Karpas-422 (cell line): ENCODE measurements around the gene CST7. TPM values are rescaled to one million over a fixed set of nuclear protein-coding genes. Genes with fewer than 3 reads are reported as not detected.

ENCODE experiments used
- DNase-seq: peaks from one replicate; pipeline ENCODE4 v3.0.0-alpha.2; 2015
- H2AFZ ChIP-seq: fragments of 200-600 bp; sonication (generic); 2 replicates; pipeline ENCODE4 v1.6.1; 2014; ENCODE audit warnings: antibody characterized with exemption, low read length, mixed read lengths
- H3K27ac ChIP-seq: fragments of 200-600 bp; sonication (generic); 2 replicates; pipeline ENCODE4 v1.5.1; 2014; ENCODE audit warnings: mild to moderate bottlenecking, low read length, moderate library complexity
- H3K27me3 ChIP-seq: fragments of 200-600 bp; sonication (generic); 2 replicates; pipeline ENCODE4 v1.6.1; 2014; ENCODE audit warnings: low read length, mixed read lengths
- H3K36me3 ChIP-seq: fragments of 200-600 bp; sonication (generic); 2 replicates; pipeline ENCODE4 v1.6.1; 2014; ENCODE audit warnings: low read length, mixed read lengths; ENCODE audit not compliant: insufficient read depth
- H3K4me1 ChIP-seq: fragments of 200-600 bp; sonication (generic); 2 replicates; pipeline ENCODE4 v1.6.1; 2014; ENCODE audit warnings: mild to moderate bottlenecking, low read length, mixed read lengths
- H3K4me2 ChIP-seq: fragments of 200-600 bp; sonication (generic); 2 replicates; pipeline ENCODE4 v1.6.1; 2014; ENCODE audit warnings: low read length, low read depth, mild to moderate bottlenecking; ENCODE audit not compliant: poor library complexity, severe bottlenecking
- H3K4me3 ChIP-seq: fragments of 200-600 bp; sonication (generic); 2 replicates; pipeline ENCODE4 v1.5.1; 2014; ENCODE audit warnings: mild to moderate bottlenecking, antibody characterized with exemption, low read length, mixed read lengths
- H3K79me2 ChIP-seq: fragments of 200-600 bp; sonication (generic); 2 replicates; pipeline ENCODE4 v1.6.1; 2014; ENCODE audit warnings: mild to moderate bottlenecking, low read length, mixed read lengths
- H3K9ac ChIP-seq: fragments of 200-600 bp; sonication (generic); 2 replicates; pipeline ENCODE4 v1.6.0; 2014; ENCODE audit warnings: low read length
- H3K9me2 ChIP-seq: fragments of 200-600 bp; sonication (generic), shearing (Covaris generic); replicated peaks from 2 replicates; pipeline ENCODE4 v1.6.0; 2014; ENCODE audit warnings: mild to moderate bottlenecking, low read length, moderate library complexity; ENCODE audit not compliant: insufficient read depth
- H3K9me3 ChIP-seq: fragments of 300-700, 200-600 bp; sonication (generic); 2 replicates; pipeline ENCODE4 v1.6.1; 2014; ENCODE audit warnings: low read length, mixed read lengths
- H4K20me1 ChIP-seq: fragments of 200-600 bp; sonication (generic); 2 replicates; pipeline ENCODE4 v1.6.1; 2014; ENCODE audit warnings: mild to moderate bottlenecking, antibody characterized with exemption, low read length, low read depth; ENCODE audit not compliant: insufficient read depth
- total RNA-seq: library from RNA; depleted of rRNA; stranded (reverse); fragments of >200 nt; shearing (Covaris generic); gene quantifications from 2 replicates; pipeline ENCODE4 v1.2.3, GENCODE V29; 2014; ENCODE audit warnings: low replicate concordance

Gene CST7
- total RNA-seq, 1 experiment from 2014 or later, result not detected

DNA sequence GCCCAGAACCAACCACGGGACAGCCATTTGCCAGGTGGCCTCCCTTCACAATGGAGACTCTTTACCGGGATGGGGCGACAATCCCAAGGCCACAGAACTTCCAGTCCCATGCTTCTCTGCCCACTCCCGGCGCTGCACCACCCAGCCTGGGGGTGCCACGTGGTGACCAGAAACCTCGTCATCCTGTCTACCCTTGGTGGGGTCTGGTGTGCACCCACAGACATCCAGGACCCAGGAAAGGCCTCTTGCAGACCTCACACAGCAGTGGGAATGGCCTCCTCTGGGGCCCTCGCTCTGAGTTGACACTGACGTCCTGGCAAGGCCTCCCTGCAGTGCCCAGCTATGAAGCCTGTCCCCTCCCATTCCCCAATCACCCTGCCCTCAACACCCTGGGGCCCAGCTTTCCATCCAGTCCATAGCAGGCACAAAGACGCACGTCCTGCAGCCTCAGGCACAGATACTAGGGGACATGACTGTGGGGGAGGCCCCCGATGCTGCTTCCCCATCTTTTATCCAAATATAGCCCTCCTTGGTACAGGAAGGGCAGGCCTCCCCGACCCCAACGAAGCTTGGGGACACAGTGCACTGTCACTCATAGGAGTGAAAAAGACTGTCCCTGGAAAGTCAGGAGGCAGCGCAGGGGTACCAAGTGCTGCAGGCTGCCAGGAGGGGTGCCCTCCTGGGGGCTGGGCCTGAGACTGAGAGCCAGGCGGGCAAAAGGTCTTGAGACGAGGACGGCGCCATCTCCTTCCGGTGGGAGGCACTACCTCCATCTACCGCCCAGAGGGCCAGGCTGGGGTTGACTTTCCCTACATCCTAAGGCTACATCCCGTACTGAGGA lies 7.2 kb downstream of the CST7 start:
- Histone ChIP-seq H3K27ac (no peak overlapping the region), H3K4me1 (no peaks in the 10 kb centered on the region), H3K27me3 (no peaks in the 10 kb centered on the region), H2AFZ (no peak overlapping the region), H3K9me2 (no peaks in the 10 kb centered on the region), H3K4me3 (no peak overlapping the region), H3K79me2 (no peaks in the 10 kb centered on the region), H4K20me1 (no peaks in the 10 kb centered on the region), H3K9me3 (no peaks in the 10 kb centered on the region), H3K4me2 (no peak overlapping the region), H3K9ac (no peak overlapping the region), H3K36me3 (no peaks in the 10 kb centered on the region)
- no peak for DNase-seq

DNA sequence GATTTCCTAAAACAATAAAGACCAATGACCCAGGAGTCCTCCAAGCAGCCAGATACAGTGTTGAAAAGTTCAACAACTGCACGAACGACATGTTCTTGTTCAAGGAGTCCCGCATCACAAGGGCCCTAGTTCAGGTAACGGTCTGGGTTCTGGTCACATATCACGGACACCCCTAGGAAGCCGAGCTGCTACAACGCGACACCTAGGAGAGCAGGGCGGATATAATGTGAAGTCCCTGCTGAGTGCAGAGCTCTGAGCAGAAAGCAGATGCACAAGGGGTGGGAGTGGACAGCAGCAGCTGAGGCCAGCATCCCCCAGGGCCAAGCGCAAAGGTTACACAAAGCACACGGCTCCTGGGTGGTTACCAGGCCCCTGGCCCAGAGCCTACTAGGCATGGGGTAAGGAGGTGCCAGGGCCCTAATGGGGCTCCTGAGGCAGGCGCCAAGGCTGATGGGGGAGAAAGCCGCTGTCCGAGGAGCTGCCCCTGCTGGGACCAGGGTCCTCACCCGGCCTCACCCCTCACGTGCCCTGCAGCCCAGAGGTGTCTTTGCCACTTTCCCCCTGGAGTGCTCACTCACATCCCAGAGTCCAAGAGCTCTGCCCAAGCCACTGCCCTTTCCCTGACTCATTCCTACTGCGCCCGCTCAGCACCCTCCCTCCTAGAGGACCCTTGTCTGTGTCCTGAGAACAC lies 8.4 kb downstream of the CST7 start:
- Histone ChIP-seq H3K9me3 (no peaks in the 10 kb centered on the region), H3K79me2 (no peaks in the 10 kb centered on the region), H3K4me1 (no peaks in the 10 kb centered on the region), H2AFZ (no peak overlapping the region), H3K4me3 (no peak overlapping the region), H3K9me2 (no peaks in the 10 kb centered on the region), H3K9ac (no peak overlapping the region), H3K4me2 (no peak overlapping the region), H3K27ac (no peak overlapping the region), H3K36me3 (no peaks in the 10 kb centered on the region), H4K20me1 (no peaks in the 10 kb centered on the region), H3K27me3 (no peaks in the 10 kb centered on the region)
- no peak for DNase-seq

DNA sequence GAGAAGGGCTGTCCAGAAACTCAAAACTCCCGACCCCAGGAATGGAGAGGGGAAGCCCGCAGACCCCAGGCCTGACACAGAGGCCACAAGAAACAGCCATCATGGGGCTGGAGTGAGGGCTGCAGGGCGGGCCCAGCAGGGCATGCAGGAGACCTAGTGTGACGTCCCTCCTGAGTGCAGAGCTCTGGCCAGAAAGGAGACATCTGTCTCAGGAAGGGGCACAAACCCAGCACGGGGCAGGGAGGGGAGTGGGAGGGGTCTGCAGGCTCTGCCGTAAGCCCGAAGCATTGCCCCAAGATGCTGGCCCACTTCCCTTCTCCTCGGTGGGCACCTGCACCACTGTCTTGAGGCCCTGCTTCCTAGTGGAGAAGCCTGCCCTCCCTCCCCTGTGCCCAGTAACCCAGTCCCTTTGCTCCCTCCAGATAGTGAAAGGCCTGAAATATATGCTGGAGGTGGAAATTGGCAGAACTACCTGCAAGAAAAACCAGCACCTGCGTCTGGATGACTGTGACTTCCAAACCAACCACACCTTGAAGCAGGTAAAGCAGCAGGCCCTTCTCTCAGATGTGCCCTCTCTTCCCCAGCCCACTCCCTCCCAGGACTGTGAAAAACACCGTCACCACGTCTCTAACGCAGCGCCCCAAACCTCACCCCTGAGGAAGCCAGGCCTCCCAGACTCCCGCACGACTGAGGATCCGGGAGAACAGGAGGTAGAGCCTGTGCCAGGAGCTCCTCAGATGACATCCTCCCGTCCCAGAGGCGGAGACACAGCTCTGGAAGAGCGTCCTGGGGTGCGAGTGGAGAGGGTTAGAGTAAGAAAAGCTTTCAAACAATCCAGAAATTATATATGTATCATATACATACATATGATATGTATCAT lies 9.7 kb downstream of the CST7 start:
- no peaks in the 10 kb centered on the region for H3K4me1 ChIP-seq
- H3K9ac ChIP-seq, result no peak overlapping the region
- H3K4me2 ChIP-seq, result no peak overlapping the region
- no peak overlapping the region for H3K4me3 ChIP-seq
- no peaks in the 10 kb centered on the region for H3K27me3 ChIP-seq
- H3K27ac ChIP-seq, result no peak overlapping the region
- no peaks in the 10 kb centered on the region for H4K20me1 ChIP-seq
- H3K36me3 ChIP-seq, result peaks cover 3% of the 10 kb centered on the region; the same call in 1 of the 2 replicates
- no peaks in the 10 kb centered on the region for H3K79me2 ChIP-seq
- no peak for DNase-seq
- no peak overlapping the region for H2AFZ ChIP-seq
- H3K9me3 ChIP-seq, result no peaks in the 10 kb centered on the region
- no peaks in the 10 kb centered on the region for H3K9me2 ChIP-seq

DNA sequence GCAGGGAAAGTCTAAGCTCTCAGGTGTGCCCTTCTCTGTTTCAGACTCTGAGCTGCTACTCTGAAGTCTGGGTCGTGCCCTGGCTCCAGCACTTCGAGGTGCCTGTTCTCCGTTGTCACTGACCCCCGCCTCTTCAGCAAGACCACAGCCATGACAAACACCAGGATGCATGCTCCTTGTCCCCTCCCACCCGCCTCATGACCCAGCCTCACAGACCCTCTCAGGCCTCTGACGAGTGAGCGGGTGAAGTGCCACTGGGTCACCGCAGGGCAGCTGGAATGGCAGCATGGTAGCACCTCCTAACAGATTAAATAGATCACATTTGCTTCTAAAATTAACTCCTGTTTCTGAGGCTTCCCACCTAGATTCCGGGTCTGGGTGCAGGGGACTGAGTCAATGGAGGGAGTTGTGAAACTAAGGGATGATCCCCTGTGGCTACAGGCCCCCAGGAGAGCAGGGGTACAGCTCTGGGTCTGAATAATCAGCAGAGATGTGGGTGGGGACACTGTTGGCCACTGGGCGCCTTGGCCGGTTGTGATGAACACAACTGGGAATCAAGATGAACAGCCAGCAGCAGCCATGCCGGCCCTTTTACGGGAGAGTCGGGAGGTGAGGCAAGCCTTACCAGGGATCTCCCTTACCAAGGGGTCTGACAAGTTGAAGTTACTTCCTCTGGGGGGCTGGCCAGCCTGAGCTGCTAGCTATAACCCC lies 10.7 kb downstream of the CST7 start:
- no peak overlapping the region for H3K27ac ChIP-seq
- H3K27me3 ChIP-seq, result no peaks in the 10 kb centered on the region
- no peaks in the 10 kb centered on the region for H3K9me2 ChIP-seq
- H4K20me1 ChIP-seq, result no peaks in the 10 kb centered on the region
- no peak overlapping the region for H3K4me3 ChIP-seq
- no peak overlapping the region for H3K4me2 ChIP-seq
- H3K4me1 ChIP-seq, result no peaks in the 10 kb centered on the region
- no peaks in the 10 kb centered on the region for H3K9me3 ChIP-seq
- no peaks in the 10 kb centered on the region for H3K79me2 ChIP-seq
- H3K9ac ChIP-seq, result no peak overlapping the region
- peaks cover 3% of the 10 kb centered on the region; the same call in 1 of the 2 replicates for H3K36me3 ChIP-seq
- no peak overlapping the region for H2AFZ ChIP-seq
- no peak for DNase-seq

DNA sequence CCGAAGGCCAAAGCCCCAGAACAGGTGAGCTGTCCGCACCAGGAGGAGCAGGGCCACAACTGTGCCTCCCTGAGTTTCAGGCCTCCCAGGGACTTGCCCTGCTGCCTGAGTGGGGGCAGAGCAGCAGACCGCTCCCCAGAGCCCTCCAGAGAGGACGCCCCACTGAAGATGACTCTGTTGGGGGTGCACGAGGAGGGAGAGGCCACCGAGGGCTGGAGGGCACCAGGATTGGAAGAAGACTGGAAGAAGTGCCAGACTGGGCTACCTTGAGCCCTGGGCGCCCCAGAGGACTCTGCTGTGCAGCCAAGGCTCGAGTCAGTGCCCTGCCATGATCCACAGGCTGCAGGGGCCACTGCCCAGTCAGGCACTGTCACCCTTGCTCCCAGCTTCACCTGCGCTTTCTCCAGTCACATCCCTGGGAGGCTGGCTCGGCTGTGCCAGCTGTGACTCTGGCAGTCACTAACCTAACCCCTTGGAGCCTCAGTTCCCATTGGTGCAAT lies 11.3 kb downstream of the CST7 start:
- Histone ChIP-seq H4K20me1 (no peaks in the 10 kb centered on the region), H3K9me3 (no peaks in the 10 kb centered on the region), H3K79me2 (no peaks in the 10 kb centered on the region), H3K9me2 (no peaks in the 10 kb centered on the region), H3K4me1 (no peaks in the 10 kb centered on the region), H3K27ac (no peak overlapping the region), H3K36me3 (peaks cover 3% of the 10 kb centered on the region; the same call in 1 of the 2 replicates), H3K4me3 (no peak overlapping the region), H2AFZ (no peak overlapping the region), H3K27me3 (no peaks in the 10 kb centered on the region), H3K9ac (no peak overlapping the region), H3K4me2 (no peak overlapping the region)
- no peak for DNase-seq

DNA sequence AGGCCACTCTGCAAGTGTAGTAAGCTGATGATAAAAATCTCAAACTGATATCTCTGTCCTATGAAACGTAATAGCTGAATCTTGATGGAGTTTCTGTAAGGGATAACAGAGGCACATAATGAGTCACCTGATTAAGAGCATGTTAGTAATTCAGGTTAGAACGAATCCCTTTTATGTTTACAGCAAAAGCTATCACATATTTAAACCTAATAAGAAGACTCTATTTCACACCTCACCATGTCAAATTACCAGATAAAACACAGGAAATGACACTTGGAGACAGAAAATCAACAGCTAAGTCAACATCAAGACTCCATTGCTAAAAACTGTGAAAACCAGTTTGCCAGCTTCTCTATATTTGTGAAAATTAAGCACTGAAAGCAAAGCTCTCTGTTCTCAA lies 11.8 kb downstream of the CST7 start:
- Histone ChIP-seq H3K4me3 (no peak overlapping the region), H3K4me2 (no peak overlapping the region), H3K79me2 (no peaks in the 10 kb centered on the region), H3K36me3 (peaks cover 4% of the 10 kb centered on the region; the same call in 1 of the 2 replicates), H2AFZ (no peak overlapping the region), H3K4me1 (no peaks in the 10 kb centered on the region), H4K20me1 (no peaks in the 10 kb centered on the region), H3K27me3 (no peaks in the 10 kb centered on the region), H3K27ac (no peak overlapping the region), H3K9me3 (no peaks in the 10 kb centered on the region), H3K9ac (no peak overlapping the region), H3K9me2 (no peaks in the 10 kb centered on the region)
- no peak for DNase-seq

DNA sequence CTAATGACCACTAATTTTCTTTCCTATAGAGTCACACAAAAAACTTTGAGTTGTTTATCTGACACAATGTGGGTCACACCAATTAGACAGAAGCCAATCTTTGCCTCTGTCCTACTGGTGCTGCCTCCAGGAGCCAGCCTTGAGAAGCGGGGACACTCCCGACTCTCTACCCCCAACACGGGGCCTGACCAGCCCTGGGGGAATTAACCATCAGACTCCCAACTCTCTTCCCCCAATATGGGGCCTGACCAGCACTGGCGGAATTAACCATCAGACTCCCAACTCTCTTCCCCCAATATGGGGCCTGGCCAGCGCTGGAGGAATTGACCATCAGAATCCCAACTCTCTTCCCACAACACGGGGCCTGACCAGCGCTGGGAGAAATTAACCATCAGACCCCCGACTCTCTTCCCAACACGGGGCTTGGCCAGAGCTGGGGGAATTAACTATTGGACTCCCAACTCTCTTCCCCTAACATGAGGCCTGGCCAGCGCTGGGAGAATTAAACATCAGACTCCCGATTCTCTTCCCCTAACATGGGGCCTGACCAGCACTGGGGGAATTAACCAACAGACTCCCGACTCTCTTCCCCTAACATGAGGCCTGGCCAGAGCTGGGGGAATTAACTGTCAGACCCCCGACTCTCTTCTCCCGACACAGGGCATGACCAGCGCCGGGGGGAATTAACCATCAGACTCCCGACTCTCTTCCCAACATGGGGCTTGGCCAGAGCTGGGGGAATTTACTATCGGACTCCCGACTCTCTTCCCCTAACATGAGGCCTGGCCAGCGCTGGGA lies 12.5 kb downstream of the CST7 start:
- Histone ChIP-seq H3K9me3 (no peaks in the 10 kb centered on the region), H3K4me1 (no peaks in the 10 kb centered on the region), H3K27ac (no peak overlapping the region), H3K4me3 (no peak overlapping the region), H3K27me3 (no peaks in the 10 kb centered on the region), H3K9ac (no peak overlapping the region), H3K36me3 (peaks cover 9% of the 10 kb centered on the region; the same call in 1 of the 2 replicates), H3K79me2 (no peaks in the 10 kb centered on the region), H4K20me1 (no peaks in the 10 kb centered on the region), H3K4me2 (no peak overlapping the region), H3K9me2 (no peaks in the 10 kb centered on the region), H2AFZ (no peak overlapping the region)
- no peak for DNase-seq
